ENCODE data around the gene JADE1.

Gene JADE1

DNA sequence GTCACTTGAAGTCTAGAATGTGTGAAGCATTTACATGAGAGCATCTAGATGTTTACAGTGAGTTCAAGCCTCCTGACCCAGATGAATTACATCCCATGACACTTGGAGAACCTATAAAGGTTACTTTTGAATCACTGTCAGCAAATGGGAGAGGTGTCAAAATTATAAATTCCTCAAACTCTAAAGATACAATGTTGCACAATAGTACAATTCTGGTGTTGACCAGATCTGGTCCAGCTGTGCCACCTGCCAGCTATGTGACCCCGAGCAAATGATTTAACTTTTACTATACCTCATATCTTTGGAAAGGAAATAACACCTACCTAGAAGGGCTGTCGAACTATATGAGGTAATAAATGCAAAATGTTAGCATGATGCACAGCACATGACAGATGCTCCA is 69.8 kb downstream of the JADE1 start:
- DNase-seq: no peak

DNA sequence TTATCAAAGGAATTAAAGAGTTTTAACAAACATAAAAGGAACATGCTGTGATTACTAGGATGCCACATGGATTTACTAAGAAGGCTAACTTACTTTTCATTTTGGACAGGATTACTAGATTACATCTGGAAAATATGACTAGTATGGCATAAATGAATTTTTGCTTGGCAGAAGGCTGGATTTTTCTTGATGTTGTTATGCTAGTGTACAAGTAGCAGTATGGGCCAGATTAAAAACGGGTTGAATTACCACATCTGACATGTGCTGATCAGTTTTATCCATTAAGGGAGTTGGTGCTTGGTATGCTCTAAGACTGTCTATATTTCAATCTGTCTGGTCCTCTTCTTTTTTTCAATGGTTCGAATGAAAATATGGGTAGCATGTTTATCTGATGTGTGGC is 70.5 kb downstream of the JADE1 start:
- DNase-seq: no peak

DNA sequence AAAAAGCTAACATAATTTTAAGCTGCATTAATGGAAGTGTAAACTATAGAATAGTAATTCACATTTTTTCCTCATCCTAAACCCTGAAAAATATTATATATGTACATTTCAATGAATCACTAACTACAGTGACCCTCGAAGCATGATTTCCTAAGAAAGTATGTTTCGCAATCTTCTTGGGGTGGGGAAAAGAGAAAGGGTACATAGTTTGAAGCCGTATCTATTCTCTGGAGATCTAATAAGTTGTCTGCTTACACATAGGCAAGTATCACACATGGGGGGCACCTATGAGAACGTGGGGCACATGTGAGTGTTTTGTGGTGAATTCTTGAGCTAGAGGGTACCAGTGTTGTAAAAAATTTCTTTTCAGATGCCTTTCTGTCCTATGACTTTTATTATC is 71.2 kb downstream of the JADE1 start:
- no peak for DNase-seq

DNA sequence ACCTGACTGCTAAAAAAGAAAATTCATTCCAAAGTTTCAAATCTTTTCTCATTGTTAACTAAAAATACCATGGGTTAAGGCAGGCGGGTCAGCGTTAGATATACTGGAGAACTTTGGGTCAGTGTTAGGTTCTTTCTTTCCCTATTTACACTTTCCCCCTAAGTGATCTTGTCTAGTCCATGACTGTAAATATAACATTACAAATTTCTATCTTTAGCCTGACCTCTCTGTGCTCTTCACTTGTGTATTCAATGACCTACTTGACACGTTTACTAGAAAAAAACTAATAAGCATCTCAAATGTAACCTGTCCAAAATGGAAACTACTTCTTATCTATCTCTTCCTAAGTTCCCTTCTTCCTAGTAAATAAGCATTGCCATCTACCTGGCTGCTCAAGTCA is 95.3 kb downstream of the JADE1 start:
- DNase-seq: no peak

DNA sequence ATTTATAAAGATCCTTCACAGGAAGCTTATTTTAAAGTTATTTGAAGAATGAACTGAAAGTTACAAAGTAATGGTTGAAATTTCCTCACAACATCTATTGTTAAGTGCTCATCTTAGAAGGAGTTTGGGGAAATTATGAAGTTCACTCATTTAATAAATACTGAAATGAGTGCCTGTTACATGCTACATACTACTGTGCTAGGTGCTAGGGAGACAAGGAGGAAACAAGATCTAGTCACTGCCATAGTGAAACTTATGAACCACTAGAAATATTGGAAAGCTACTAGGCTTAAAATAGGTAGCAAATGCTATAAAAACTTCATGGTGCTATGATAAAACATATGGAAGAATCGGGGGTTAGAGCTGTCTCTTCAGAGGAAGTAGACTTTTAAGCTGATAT is 97.1 kb downstream of the JADE1 start:
- no peak for DNase-seq

DNA sequence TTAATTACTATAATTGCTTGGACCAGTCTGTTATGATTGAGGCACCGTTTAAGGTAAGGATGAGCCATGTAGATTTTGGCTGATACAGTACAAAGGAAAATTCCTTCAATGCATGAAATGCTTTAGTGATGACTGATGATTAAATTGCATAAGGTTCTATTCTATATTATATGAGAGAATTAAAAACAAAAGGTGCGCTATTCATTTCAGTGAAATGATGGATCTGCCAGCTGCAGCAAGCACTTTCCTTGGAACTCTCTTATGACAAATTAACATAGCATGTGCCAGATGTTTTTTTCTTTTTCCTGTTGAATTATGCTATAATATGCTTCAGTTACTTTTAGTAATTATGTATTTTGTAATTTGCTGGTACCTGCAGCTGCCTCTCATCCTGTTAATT is 98.5 kb downstream of the JADE1 start:
- DNase-seq: no peak

DNA sequence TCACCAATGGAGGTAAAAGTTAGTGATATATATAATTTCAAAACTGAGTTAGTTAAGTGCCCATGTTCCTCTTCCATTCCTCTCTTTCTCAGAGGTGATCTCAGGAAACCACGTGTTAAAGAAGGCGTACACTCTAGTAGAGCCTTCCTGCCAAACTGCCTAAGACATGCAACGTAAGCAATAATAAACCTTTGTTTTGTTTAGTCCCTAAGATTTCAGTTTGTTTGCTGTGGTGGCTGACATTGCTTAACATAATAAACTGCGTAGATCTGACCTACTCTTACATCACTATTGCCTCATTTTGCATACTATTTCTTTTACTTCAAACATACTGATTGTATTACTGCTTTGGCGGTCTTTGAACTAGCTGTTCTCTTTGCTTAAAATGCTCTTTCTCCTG is 99.2 kb downstream of the JADE1 start:
- DNase-seq: no peak

DNA sequence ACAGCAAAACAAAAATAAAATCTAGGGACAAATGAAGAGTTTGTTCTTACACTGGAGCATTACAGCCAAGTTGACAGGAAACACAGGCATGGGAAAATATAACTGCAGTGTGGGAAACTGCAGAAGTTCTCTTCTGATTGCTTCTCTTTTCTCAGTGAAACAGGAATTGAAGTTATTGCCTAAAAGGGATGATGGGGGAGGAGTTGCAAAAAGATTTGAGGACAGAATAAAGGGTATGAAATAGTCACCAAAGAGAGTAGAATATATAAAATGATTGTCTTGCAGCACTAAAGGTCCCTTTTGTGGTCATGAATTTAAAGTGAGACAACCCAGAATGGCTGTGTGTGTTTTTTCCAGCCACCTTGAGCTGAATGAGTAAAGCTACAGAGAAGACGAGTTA is 103.7 kb downstream of the JADE1 start:
- no peak for DNase-seq

DNA sequence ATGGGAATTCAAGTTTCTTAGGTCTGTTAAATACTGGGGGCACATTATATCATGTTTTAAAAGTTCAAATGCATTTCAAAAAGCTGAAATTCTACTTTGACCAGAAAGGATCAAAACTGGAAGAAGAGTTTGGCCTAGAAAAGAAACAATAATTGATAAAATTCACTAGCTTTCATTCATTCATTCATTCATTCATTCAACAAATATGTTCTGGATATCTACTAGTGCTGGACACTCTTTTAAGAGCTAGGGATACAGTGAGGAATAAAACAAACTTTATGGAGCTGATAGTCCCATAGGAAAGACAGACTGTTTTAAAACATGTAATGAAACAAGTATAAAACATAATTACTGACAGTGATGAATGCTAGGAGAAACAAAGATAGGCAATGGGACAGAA is 106.0 kb downstream of the JADE1 start:
- no peak for DNase-seq

DNA sequence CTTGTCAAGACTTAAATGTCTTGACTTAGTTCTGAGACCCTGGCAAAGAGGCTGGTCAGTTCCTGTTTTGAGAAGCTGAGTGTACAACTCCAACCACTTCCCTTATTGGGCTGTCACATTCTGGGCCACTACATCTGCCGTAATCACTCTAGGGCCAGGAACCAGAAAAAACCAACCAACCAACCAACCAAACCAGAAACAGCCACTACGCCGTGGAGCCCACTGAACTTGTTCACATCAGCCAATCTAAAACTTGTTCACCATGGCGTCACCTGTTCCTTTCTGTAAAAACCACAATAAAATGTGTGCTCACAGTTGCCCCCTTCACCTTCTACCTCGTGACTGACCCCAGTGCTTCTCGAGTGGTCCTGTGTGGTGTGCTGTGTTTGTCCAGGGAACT is 107.3 kb downstream of the JADE1 start:
- DNase-seq: no peak

DNA sequence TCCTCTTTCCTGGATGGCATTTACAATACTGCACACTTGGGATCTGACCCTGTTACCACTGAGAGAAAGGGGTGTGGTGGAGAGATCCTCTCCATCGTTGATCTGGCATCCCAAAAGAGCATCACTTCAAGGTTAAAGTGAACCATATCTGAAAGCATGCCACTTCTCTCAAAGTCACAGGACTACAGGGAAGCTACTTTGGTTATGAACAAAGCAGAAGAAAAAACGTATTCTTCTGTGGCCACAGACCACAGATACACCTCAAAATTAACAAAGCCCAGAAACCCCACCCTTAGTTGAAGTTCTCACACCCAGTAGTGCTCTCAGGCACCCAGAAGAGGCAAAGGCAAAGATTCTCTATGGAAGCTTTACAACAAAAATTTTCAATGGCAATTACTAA is 108.3 kb downstream of the JADE1 start:
- no peak for DNase-seq

DNA sequence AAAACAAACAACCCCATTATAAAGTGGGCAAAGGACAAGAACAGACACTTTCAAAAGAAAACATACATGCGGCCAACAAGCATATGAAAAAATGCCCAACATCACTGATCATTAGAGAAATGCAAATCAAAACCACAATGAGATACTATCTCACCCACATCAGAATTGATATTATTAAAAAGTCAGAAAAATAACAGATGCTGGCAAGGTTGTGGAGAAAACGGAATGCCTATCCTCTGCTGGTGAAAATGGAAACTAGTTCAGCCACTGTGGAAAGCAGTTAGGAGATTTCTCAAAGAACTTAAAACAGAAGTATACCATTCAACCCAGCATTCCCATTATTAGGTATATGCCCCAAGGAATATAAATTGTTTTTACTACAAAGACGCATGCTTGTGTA is 112.5 kb downstream of the JADE1 start:
- DNase-seq: no peak

Measured in NCI-H1436 treated with DMSO at 0.1 percent for 48 hours (cell line).